Testis (tissue), 2 donors: ENCODE data around the gene PLS1.

Experiments used
- CTCF ChIP-seq, 3 experiments: fragments of 450-650 bp in 2 of 3; fragments of 200-600 bp in 1 of 3; sonication (generic) in 1 of 3; IDR thresholded peaks; one replicate each; pipeline ENCODE4 v1.5.1; 2016 to 2019; ENCODE audit warnings: antibody characterized with exemption in 3 of 3, mild to moderate bottlenecking in 2 of 3, moderate library complexity in 1 of 3
- POLR2A ChIP-seq: fragments of 450-650 bp; IDR thresholded peaks from one replicate; pipeline ENCODE4 v1.6.1; 2017; ENCODE audit warnings: antibody characterized with exemption, mild to moderate bottlenecking, moderate library complexity

DNA sequence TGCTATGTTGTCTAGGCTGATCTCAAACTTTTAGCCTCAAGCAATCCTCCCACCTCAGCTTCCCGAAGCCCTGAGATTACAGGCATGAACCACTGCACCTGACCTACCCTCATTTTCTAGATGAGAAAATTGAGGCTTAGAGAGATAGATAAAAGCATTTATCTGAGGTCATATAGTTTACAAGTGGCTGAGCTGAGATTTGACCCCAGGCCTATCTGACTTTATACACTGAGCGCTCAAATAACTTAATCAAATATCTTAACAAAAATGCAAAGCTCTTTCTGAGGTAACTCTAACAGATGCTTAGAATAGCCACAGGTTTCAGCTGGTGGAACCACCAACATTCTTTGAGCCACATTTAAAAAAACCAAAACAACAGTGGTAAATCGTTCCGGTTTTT lies 5.5 kb downstream of the PLS1 start:
- TF ChIP-seq CTCF (IDR thresholded peaks at IDR 0.05) (no peak), POLR2A (no peak)
